ENCODE measurements around the gene GPBP1L1. TPM values are rescaled to one million over a fixed set of nuclear protein-coding genes. Genes with fewer than 3 reads are reported as not detected.
A peak's percentile ranks its signal among the peaks of the same experiment; 100 is the strongest.
"Not testable (repeated sequence)": the region's sequence is repeated elsewhere in the genome, so short reads cannot be mapped to it uniquely, and the experiment has no call there.

GPBP1L1 gene
- total and polyA plus RNA-seq, 12 donors, result 34.5 to 122 (median 79.1) TPM

DNA sequence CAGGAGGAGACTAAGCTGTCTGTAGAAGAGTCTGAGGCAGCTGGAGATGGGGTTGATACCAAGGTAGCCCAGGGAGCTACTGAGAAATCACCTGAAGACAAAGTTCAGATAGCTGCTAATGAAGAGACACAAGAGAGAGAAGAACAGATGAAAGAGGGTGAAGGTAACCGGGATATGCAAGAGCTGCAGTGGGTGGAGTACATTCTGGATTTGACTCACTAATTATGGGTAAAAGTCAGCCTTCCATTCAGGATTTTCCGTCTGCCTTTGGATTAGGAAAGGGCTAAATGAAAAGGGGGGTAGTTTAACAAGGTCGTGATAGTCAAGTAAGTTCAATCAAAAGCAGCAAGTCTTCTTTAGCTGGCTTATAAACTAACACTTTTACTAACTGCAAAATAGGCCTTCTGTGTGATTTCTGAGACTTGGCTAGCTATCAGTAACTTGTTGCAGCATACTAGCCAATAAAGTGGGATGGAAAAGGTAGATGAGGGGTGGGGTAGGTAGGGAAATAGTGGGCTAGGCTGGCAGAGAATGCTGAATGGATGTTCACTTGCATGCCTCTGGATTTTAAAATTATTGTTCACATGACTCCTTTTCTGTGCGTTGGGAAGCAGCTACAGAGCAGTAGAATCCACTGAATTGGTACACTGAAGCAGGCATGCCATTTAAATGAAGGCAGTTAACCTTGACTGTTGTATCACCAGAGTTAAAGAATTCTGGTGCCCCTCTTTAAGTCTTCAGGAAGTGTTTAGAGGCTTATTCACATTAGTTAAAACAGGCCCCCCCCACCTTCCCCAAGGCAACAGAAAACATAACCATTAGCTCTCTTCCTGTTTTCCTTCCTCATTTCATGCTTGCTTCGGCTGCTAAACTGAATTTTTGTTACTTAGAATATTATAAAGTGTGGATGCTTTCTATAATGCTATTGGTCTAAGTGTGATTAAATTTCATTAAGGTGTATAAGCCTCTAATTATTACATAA lies 77.9 kb downstream of the GPBP1L1 start:
- intact Hi-C loops (cut with DNase I), result no loop called here
- WGBS, 4 donors, result 79 to 82% (median 81%) methylated on average over 5 of the region's 5 CpGs
- H3K9me3 ChIP-seq (replicated peaks in 1 of 3), result no peaks in the 10 kb centered on the region
- H3K36me3 ChIP-seq (replicated peaks in 1 of 2), result peaks cover 0 to 36% of the 10 kb centered on the region in 2 donors
- H3K27ac ChIP-seq, result peak overlapping the region in 1 of 5 donors; percentile 22
- H3K4me1 ChIP-seq (replicated peaks in 1 of 2), result no peaks in the 10 kb centered on the region
- TF ChIP-seq, protein P1, sequence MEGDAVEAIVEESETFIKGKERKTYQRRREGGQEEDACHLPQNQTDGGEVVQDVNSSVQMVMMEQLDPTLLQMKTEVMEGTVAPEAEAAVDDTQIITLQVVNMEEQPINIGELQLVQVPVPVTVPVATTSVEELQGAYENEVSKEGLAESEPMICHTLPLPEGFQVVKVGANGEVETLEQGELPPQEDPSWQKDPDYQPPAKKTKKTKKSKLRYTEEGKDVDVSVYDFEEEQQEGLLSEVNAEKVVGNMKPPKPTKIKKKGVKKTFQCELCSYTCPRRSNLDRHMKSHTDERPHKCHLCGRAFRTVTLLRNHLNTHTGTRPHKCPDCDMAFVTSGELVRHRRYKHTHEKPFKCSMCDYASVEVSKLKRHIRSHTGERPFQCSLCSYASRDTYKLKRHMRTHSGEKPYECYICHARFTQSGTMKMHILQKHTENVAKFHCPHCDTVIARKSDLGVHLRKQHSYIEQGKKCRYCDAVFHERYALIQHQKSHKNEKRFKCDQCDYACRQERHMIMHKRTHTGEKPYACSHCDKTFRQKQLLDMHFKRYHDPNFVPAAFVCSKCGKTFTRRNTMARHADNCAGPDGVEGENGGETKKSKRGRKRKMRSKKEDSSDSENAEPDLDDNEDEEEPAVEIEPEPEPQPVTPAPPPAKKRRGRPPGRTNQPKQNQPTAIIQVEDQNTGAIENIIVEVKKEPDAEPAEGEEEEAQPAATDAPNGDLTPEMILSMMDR (IDR thresholded peaks at IDR 0.05), result no peak
- no peak for TF ChIP-seq POLR2A (IDR thresholded peaks at IDR 0.05)
- DNase-seq, result no peak
- no peak overlapping the region for H3K4me3 ChIP-seq
- no peaks in the 10 kb centered on the region for H3K27me3 ChIP-seq

DNA sequence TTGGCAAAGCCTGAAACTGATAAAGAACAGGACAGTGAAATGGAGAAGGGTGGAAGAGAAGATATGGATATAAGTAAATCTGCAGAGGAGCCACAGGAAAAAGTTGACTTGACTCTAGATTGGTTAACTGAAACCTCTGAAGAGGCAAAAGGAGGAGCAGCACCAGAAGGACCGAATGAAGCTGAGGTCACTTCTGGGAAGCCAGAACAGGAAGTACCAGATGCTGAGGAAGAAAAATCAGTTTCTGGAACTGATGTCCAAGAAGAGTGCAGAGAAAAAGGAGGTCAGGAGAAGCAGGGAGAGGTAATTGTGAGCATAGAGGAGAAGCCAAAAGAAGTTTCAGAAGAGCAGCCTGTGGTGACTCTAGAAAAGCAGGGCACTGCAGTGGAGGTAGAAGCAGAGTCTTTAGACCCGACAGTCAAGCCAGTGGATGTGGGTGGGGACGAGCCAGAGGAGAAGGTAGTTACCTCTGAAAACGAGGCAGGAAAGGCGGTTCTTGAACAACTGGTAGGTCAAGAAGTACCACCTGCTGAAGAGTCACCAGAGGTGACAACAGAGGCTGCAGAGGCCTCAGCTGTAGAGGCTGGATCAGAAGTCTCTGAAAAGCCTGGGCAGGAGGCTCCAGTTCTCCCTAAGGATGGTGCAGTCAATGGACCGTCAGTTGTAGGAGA lies 78.8 kb downstream of the GPBP1L1 start:
- Histone ChIP-seq H3K9me3 (replicated peaks in 1 of 3) (no peaks in the 10 kb centered on the region), H3K4me3 (no peak overlapping the region), H3K27ac (peak overlapping the region in 2 of 5 donors; percentile 1 to 22), H3K36me3 (replicated peaks in 1 of 2) (peaks cover 0 to 32% of the 10 kb centered on the region in 2 donors), H3K27me3 (no peaks in the 10 kb centered on the region), H3K4me1 (replicated peaks in 1 of 2) (no peaks in the 10 kb centered on the region)
- WGBS, 4 donors, result 70 to 88% (median 75%) methylated on average over 6 of the region's 6 CpGs
- no peak for DNase-seq
- intact Hi-C loops (cut with DNase I), result no loop called here
- TF ChIP-seq, protein P1 (IDR thresholded peaks at IDR 0.05), result no peak
- TF ChIP-seq POLR2A (IDR thresholded peaks at IDR 0.05), result no peak

DNA sequence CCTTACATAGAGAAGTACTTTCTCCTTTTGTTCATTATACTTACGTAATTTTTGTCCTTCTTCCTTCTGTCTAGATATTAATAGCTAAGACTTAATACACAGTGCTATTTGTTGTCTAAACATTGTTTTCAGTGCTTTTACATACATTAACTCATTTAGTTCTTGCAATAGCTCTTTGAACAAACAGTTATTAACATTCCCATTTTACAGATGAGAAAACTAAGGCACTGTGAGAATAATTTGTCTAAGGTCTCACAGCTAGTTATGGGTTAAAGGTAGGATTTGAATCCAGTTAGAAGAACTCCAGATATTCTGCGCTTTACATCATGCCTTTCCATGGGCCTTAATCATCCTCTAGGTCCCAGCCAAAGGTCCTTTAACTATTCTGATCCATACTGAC lies 82.1 kb downstream of the GPBP1L1 start:
- Histone ChIP-seq H3K27ac (no peak overlapping the region), H3K4me3 (no peak overlapping the region), H3K27me3 (no peaks in the 10 kb centered on the region), H3K4me1 (replicated peaks in 1 of 2) (no peaks in the 10 kb centered on the region), H3K36me3 (replicated peaks in 1 of 2) (peaks cover 0 to 16% of the 10 kb centered on the region in 2 donors), H3K9me3 (replicated peaks in 1 of 3) (no peaks in the 10 kb centered on the region)
- intact Hi-C loops (cut with DNase I), result no loop called here
- no peak for TF ChIP-seq POLR2A (IDR thresholded peaks at IDR 0.05)
- TF ChIP-seq, protein P1 (IDR thresholded peaks at IDR 0.05), result no peak
- WGBS, 4 donors, result 92 to 96% (median 95%) methylated on average over 2 of the region's 2 CpGs
- no peak for DNase-seq

DNA sequence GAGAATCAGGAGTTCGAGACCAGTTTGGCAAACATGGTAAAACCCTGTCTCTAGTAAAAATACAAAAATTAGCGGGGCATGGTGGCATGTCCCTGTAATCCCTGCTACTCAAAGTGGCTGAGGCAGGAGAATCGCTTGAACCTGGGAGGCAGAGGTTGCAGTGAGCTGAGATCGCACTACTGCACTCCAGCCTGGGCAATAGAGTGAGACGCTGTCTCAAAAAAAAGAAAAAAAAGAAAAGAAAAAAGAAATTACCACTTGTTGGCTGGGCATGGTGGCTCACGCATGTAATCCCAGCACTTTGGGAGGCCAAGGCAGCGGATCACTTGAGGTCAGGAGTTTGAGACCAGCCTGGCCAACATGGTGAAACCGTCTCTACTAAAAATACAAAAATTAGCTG lies 89.6 kb downstream of the GPBP1L1 start:
- intact Hi-C loops (cut with DNase I); H3K4me3 ChIP-seq; H3K4me1 ChIP-seq (replicated peaks in 1 of 2); H3K27me3 ChIP-seq; H3K9me3 ChIP-seq (replicated peaks in 1 of 3); H3K27ac ChIP-seq; DNase-seq: not testable (repeated sequence)
- peaks cover 0 to 20% of the 10 kb centered on the region in 2 donors for H3K36me3 ChIP-seq (replicated peaks in 1 of 2)
- 96 to 98% (median 97%) methylated on average over 8 of the region's 8 CpGs for WGBS, 4 donors
